ENCODE data around the gene PTPRD. TPM values are rescaled to one million over a fixed set of nuclear protein-coding genes. Genes with fewer than 3 reads are reported as not detected.

PTPRD gene
- total RNA-seq, 1 donor from 2014 or later: 1.8 TPM

DNA sequence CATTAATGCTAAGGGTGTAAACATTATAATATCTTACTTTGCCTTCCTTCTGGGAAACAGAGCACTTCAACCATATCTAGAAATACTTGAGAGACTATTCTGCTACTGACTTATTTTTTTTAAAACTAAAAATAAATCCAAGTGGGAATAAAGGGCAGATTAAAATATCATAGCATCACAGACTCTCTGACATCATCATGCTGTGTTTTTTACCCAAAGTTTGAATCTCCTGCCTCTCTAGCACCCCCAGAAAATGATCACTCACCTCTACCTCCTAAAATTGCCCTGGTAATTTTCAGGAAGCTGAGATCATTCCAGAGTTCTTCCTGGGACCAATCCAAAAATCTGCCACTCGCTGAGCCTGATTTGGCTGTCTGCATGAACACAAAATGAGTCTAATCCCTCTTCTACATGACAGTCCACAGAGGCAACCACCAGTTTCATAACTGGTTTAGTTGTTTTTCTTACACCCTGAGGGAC is 1999.4 kb downstream of the PTPRD start:
- DNase-seq (ENCODE audit: low read depth in 2 of 2): no peak

DNA sequence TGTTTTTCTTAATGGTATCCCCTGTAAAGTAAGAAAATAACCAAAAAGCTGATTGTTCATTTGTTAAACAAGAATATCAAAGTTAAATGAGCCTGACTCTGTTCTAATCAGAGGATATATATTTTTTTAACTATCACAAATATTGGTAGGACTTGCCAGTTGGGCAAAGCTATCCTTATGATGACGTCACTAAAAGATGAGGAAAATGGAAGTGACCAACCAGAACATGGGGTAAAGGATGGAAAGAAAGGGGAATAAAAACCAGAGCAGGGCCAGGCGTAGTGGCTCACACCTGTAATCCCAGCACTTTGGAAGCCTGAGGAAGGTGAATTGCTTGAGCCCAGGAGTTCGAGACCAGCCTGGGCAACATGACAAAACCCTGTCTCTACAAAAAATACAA is 2001.6 kb downstream of the PTPRD start:
- no peak for DNase-seq (ENCODE audit: low read depth in 2 of 2)

DNA sequence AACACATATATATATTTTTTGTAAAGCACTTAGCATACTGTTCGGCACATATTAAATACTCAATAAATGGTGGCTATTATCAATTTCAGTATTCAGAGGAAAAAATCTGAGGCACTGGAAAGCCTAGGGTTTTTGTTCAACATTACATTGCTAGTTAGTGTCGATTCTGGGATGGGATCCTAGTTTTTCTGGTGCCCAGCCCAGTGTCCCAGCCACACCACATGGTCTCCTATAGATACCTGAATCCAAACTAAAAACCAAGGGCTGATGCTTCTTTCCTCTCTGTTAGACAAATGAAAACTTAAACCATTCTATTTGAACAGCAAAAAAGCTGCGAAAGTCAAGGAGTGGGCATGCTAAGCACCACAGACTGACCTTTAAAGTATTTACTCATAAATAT is 2002.5 kb downstream of the PTPRD start:
- no peak for DNase-seq (ENCODE audit: low read depth in 2 of 2)

DNA sequence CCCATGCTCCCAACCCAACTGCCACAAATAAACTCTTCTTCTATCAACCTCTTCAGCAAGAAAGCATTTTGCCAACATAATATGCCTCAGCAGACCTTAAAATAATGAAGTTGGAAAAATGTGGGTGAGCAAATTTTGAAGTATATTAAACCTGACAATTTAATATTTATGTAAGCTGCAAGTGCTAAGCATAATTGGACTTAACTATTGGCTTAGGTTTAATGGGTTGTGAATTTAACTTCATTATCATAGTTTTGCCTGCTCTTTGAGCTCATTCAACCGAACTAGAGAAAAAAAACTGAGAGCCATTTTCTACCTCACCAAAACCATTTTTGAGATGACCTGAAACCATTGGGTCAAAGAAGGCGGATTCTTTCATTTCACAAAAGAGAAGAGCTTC is 2007.7 kb downstream of the PTPRD start:
- DNase-seq (ENCODE audit: low read depth in 2 of 2): no peak

DNA sequence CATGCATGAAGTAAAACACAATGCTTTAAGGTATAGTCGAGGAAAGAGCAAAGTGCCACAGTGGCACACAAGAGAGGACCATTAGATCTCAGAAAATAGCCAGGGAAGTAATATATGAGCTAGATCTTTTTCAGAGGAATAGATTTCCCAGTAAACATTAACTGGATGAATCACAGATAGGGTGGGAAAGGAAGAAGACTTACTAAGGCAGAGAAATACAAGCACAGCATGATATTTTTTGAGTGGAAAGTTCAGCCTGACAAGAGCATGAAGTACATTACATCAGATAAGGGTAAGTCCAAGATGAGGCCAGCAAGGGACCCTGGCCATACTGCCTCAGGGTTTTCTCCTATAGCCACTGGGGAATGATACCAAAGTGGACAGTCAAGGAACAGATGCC is 2008.6 kb downstream of the PTPRD start:
- no peak for DNase-seq (ENCODE audit: low read depth in 2 of 2)

DNA sequence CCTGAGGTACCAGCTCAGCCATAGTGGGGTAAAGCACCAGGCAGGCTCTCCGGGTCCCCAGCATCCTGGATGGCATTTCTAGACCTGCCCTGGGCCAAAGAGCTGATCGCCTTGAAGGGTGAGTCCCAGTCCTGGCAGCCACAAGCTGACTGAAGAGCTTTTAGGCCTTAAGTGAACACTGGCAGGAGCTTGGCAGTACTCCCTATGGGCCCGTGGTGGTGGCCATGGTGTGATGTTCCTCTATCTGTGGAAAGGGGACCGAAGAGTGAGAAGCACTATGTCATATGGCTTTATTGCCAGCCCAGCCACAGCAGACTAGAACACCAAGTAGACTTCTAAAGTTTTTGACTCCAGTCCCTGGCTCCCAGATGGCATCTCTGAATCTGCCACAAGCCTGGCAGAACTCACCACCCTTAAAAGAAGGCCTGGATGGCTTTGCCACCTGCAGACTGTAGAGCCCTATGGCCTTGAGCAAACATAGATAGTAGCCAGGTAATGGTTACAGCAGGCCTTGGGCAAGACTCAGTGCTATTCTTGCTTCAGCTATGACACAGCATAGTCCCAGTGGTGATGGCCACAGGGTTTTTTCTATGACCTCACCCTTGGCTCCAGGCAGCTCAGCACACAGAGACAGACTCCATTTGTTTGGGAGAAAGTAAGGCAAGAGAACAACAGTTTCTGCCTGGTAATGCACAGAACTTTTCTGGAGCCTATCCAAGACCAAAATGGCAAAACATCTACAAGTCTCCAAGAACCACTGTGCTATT is 2011.7 kb downstream of the PTPRD start:
- DNase-seq (ENCODE audit: low read depth in 2 of 2): no peak

DNA sequence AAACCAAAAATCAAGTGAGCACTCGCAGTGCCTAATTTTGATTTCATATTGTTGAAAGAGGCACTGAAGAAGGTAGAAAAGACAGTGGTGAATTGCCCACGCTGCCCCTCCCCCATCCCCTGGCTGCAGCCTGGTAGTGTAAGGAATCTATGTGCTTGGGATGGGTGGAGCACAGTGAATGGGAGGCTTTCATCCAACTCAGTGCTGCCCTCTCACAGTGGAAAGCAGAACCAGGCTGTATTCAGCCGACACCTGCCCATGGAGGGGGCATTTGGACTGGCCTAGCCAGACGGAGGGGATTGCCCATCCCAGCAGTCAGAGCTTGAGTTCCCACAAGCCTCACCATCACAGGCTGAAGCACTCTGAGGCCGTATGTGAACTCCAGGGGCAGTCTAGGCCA is 2012.9 kb downstream of the PTPRD start:
- DNase-seq (ENCODE audit: low read depth in 2 of 2): no peak

DNA sequence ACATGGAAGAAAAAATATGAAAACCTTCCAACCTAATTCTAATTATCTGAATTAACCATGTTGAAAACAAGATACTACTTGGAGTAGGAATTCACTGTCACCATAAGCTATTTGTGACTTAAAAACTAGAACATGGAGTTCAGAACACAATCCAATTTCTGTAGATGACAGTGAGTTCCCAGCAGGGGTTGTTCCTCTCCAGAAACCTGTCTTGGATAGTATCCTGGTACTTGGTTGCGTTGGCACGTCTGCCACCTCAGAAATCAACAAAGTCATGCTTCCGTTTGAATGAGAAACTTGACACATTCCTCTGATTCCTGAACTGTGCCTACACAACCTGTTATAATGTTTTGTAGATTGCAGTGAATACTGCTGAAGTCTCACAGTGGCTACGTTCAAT is 2023.3 kb downstream of the PTPRD start:
- DNase-seq (ENCODE audit: low read depth in 2 of 2): no peak

DNA sequence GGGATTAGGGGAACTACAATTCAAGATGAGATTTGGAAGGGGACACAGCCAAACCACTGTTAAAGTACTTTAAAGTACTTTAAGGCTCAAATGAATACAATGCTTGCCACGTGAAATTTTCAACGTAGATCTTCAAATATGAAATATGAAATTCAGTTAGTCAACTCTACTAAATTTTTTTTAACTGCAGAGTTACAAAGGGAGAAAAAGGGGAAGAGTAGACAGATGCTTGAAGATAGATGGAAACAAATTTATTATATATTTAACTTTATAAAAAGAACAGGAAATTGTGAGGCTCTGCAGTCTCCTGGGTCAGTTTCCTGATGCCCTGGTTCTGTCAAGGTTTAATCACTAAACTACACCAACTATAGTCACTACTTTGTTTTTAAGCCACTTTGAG is 2027.8 kb downstream of the PTPRD start:
- DNase-seq (ENCODE audit: low read depth in 2 of 2): no peak

DNA sequence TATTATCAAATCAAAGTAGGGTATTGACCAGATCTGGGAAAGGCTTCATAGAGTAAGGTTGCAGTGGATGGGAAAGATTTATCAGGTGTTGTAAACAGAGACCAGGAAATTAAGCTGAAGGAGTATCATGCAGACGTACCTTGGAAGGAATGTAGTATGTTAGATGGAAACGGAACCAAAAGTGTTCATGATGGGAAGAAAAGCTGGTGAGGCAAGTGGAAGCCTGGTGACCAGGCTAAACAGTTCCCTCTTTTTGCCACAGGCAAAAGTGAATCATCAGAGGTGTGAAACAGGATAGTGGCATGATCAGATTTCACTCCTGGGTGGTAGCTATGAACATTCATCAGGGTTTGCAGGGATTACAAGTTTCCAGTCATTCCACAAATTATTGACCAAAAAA is 2033.1 kb downstream of the PTPRD start:
- no peak for DNase-seq (ENCODE audit: low read depth in 2 of 2)

DNA sequence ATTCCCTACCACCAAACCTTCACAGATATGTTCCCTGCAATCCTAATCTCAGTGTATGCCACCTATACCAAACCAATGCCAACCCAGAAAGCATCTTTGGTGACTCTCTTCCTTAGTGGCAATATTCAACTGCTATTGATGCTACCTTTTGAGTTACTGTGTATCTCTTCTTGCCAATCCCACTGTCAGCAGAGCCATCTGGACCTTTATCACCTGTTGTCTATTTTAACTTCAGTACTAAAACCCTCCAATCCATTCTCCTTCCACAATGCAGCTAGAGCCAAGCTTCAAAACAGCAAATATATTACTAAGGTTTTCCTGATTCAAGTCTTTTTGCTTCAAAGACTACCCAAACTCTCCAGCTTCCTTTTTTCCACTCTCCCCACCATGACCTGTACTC is 2036.1 kb downstream of the PTPRD start:
- DNase-seq (ENCODE audit: low read depth in 2 of 2): no peak

DNA sequence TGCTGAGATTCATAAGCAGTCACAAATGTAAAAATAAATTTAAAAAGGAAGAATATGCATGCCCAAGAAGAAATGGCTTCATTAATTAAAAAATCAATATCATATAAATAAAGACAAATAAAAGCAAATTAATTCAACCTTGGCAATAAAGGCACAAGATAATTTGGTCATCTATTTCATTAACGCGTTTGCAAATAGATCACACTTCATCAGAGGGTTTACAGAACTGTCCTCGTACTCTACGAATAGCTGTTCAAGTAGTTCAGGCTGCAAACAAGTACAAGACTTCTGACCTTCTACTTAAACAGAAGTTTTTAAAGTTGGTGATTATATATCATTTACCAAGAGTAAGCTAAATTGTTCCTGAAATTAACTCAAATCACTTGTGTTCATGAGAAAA is 2038.0 kb downstream of the PTPRD start:
- DNase-seq (ENCODE audit: low read depth in 2 of 2): no peak

DNA sequence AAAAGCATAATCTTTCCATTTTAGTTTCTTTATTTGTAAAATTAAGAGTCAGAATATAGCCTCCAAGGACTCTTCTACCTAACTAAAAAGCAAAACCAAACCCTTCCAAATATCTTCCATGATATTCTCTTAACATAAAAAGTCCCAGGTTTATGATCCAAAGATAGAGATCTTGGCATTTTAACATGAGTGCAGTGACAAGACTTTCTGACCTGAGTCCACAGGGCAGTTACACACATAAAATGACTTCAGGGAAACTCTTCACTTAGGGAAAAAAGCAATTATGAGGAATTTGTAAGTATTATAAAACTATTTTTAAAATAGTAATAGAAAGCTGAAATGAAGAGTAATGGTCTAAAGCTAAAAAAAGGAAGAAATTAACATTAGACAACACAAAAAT is 2040.6 kb downstream of the PTPRD start:
- DNase-seq (ENCODE audit: low read depth in 2 of 2): no peak

DNA sequence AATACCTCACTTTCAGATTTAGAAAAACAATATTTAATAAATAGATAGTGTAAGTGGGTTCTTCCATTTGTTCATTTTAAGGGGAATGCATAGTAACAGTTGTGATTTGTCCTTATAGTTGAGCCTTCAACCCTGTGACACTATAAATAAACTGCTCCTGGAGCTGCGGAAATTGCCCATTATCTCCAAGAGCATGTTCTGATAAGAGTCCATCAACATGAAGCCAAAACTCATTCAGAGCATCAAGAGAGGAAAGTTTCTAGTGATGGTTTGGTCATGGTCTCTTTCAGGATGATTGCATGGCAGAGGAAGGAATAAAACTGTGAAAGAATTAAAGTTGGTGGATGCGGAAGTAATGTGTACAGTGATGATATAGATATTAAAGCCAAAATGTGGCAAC is 2041.2 kb downstream of the PTPRD start:
- no peak for DNase-seq (ENCODE audit: low read depth in 2 of 2)

DNA sequence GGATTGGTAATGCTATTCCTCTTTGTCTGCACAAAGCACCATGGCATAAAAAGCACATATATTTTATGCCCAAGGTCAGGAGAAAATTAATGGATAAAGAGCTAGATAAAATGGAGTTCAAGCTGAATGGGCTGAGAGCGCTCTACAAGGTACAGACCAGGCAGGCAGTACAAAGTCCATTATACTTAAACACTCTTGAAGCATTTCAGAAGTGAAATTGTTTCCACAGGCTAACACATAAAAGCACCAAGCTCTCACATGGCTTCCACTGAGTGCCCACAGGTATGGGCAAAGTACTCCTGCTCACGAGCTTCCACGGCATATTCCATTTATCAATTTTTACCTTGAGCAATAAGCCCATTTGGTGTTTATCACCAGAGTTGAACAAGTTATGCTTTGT is 2042.0 kb downstream of the PTPRD start:
- DNase-seq (ENCODE audit: low read depth in 2 of 2): no peak

DNA sequence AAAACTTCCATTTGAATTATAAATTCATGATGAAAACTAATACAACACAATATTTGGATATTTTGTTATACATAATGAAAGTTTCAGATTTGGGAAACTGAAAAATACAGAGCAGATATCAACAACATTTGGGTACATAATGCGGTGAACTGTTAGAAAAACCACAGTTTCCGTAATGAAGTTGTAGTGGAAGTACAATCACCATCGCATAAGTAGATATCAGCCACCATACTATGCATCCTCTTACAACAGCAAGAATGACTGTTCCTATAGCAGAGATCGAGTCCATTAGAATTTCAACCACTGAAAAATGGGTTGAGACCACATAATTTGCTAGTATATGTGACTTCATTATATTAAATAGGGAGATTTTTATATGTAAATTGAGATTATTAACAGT is 2043.0 kb downstream of the PTPRD start:
- DNase-seq (ENCODE audit: low read depth in 2 of 2): no peak

DNA sequence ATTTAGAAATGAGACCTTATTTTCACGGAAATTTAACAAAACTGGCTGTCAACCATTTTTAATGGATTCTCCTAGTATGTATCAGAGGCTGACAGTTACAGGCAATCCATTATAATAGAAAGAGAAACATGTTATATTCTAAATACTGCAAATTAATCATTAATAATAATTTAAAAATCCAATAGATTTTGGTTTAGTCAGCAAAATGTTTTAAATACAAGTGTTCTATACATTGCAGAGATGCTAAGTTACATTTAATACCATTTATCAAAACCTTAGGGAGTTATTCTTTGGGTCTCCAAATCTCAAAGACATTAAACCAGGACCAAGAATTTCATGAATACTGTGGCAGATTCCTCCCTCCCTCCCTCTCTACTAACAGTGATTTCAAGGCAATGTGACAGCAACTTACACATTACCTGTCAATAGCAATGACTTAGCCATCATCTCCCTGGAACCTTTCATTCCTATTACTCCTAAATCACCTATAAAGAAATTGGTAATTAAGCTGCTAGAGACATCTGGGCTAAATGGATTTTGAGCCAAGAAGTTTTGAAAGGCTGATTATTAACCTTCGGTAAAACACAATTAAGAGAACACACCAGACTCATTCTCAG is 2044.7 kb downstream of the PTPRD start:
- no peak for DNase-seq (ENCODE audit: low read depth in 2 of 2)

DNA sequence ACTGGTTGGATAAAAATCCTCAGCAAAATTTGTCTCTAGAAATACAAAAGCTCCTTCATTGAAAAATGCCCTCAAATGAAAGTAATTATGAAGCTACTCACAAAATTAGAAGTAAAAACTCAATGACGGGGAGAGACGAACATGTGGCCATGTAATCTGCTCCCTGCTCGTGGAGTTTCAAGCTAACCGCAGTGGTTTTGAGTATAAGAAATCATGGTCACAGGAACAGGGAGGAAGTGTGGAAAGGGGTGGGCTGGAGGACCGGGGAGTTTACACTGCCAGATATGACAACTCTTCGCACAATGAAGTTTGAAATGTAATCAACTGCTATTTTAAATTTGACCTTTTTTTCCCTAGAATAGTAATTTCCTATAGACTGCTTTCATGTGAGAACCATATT is 2047.8 kb downstream of the PTPRD start:
- no peak for DNase-seq (ENCODE audit: low read depth in 2 of 2)

DNA sequence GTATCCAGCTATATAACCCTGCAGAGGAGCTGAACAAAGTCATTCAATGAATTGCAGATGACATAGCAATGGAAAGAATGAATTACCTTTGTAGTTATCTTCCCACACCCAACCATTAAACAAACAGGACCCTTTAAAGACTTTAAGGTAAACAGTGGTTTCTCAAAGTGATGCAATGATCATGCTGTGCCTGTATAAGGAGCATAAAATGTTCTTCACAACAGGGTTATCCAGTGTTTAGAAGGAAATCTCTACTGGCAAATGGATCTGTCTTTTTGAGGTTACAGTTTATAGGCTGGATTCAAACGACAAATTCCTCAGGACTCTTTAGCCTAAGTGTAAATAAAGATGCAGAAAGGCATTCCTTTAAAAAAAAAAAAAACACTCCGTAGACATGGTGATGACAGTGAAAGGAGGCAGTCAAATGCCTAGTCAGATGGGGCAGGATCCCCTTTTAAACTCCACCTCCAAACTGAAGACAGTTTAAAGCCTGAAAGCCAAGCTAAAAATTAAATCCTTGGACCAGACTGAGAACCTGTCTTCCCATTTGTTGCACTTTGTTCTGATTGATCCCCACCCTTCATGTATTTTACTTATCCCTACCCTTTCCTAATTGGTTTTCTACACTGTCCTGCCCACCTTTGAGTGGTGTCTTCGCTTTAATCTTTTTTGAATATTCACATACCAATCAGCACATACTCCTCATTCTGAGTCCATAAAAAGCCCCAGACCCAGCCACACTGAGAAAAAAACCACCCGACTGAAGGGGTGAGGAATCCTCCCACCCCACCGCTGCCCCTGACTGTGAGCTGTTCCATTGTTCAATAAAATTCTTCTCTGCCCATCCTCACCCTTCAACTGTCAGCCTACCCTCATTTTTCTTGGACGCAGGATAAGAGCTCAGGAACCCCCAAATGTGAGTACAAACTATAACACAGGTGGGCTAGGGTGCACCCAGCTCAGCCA is 2052.0 kb downstream of the PTPRD start:
- no peak for DNase-seq (ENCODE audit: low read depth in 2 of 2)

DNA sequence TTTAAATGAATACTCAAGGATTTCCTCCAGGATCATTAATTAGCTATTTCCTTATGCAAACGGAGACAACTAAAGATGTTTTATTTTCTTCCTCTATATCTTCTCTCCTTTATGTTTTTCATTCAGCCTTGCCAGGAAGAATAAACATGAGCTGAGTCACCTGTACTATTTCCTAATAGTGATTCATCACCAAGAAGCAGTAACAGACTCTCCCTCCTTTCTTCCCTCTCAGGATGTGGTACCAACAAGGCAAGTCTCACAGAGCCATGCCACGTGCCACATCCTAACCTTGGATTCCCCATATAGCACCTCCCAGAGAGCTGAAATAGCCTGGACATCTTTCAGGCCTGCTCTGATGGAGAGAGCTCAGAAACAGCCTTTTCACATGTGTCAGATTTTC is 2054.6 kb downstream of the PTPRD start:
- peak in 1 of 2 donors; percentile 15 for DNase-seq (ENCODE audit: low read depth in 2 of 2)

DNA sequence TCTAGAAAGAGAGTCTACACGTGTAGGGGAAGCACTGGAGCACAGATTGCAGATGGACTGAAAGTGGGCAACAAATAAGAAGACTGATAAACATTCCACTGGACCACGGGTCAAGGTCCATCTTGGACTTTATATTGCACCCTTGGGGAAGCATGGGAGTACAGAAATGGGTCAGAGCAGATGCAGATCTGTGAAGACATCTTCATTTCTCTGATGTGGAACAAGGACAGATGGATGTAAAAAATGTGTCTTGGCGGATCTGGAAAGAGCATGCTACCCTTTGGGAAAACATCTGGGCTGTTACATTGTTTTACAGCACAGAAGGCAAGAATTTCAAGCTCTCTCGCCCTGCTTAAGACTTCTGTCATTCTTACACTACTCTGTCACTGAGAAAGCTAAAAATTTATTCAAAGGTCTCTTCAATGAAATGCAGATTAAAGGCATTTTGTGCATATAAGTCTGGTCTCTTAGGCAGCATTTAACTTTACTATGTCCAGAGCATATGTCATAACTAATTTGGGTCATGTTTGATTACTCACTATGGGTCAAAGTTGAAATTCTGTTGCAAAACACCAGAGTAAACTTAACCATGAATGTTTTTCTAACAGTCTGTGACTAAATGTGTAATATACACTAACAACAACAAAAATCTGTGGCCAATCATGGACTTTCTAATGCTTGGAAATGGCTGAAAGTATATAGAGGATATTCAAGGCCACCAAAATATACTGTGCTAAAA is 2056.9 kb downstream of the PTPRD start:
- no peak for DNase-seq (ENCODE audit: low read depth in 2 of 2)

DNA sequence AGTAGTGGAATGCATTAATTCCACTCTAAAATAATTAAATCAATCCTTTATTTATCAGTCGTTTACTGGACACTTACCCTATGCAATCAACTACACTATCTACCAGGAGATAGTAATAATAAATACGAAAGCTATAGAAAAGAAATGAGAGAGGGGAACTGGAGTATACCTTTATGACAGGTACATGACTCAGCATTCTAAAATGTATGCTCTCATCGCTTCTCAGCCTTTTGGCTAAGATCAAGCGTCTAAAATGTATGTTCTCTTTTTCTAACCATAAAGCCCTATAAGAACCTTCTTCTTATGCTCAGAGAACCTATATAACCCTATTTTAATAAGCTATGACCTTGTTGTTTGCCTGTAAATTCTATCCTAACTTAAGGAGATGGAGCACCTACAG is 2059.4 kb downstream of the PTPRD start:
- DNase-seq (ENCODE audit: low read depth in 2 of 2): no peak

All from dermis microvascular lymphatic vessel endothelial cell (primary cell).